Large intestine (tissue), 3 donors: ENCODE results near the gene ARMC2. TPM values are rescaled to one million over a fixed set of nuclear protein-coding genes. Genes with fewer than 3 reads are reported as not detected.

Source experiments
- DNase-seq, 2 donors: peaks; one replicate each; pipeline versions ENCODE4 v3.0.0 to v3.0.0-alpha.2; 2013
- H3K27ac ChIP-seq: one replicate; pipeline ENCODE4 v1.5.1; 2013; ENCODE audit warnings: low read length
- H3K27me3 ChIP-seq: 2 replicates; pipeline ENCODE4 v1.6.1; 2013; ENCODE audit warnings: low read length; ENCODE audit not compliant: control insufficient read depth, insufficient read depth
- H3K36me3 ChIP-seq: 2 replicates; pipeline ENCODE4 v1.6.1; 2013; ENCODE audit warnings: low read length; ENCODE audit not compliant: control insufficient read depth, insufficient read depth
- H3K4me1 ChIP-seq: one replicate; pipeline ENCODE4 v1.6.1; 2013; ENCODE audit warnings: low read length; ENCODE audit not compliant: control insufficient read depth, insufficient read depth
- H3K4me3 ChIP-seq: one replicate; pipeline ENCODE4 v1.5.1; 2013; ENCODE audit warnings: low read length
- H3K9me3 ChIP-seq: one replicate; pipeline ENCODE4 v1.6.1; 2013; ENCODE audit warnings: mild to moderate bottlenecking, low read depth, low read length, moderate library complexity; ENCODE audit not compliant: control insufficient read depth
- WGBS: methylation state at CpG from one replicate; pipeline ENCODE4 v1.1.5; 2013; ENCODE audit warnings: low lambda C conversion rate; ENCODE audit not compliant: insufficient coverage; 5-methylcytosine and 5-hydroxymethylcytosine counted together
- polyA plus RNA-seq: library from polyadenylated mRNA; unstranded; fragments of 120-200 nt; gene quantifications from one replicate; pipeline ENCODE4 v1.2.1, GENCODE V29; 2013

Gene ARMC2
- polyA plus RNA-seq, 1 donor, result 4.7 TPM

GRCh38 chr6:108987156-108987555 lies 138.9 kb downstream of the ARMC2 start:
- Histone ChIP-seq H3K27me3 (no peaks in the 10 kb centered on the region), H3K4me3 (no peak overlapping the region), H3K36me3 (peaks cover 40% of the 10 kb centered on the region), H3K9me3 (no peaks in the 10 kb centered on the region), H3K27ac (no peak overlapping the region), H3K4me1 (peaks cover 20% of the 10 kb centered on the region)
- DNase-seq, result no peak

- no peaks in the 10 kb centered on the region for H3K9me3 ChIP-seq
- H3K4me3 ChIP-seq, result no peak overlapping the region
- H3K27ac ChIP-seq, result no peak overlapping the region
- DNase-seq, result no peak
- no CpG with 5 or more reads among the region's 3 CpGs for WGBS
- no peaks in the 10 kb centered on the region for H3K27me3 ChIP-seq
- peaks cover 47% of the 10 kb centered on the region for H3K36me3 ChIP-seq
- H3K4me1 ChIP-seq, result peaks cover 20% of the 10 kb centered on the region
Measured at GRCh38 chr6:108988296-108988695, 140.1 kb downstream of the ARMC2 start.

GRCh38 chr6:108988765-108989164 lies 140.5 kb downstream of the ARMC2 start:
- Histone ChIP-seq H3K4me1 (peaks cover 20% of the 10 kb centered on the region), H3K36me3 (peaks cover 49% of the 10 kb centered on the region), H3K27ac (no peak overlapping the region), H3K27me3 (no peaks in the 10 kb centered on the region), H3K9me3 (no peaks in the 10 kb centered on the region), H3K4me3 (no peak overlapping the region)
- DNase-seq, result no peak
- no CpG with 5 or more reads among the region's 5 CpGs for WGBS

GRCh38 chr6:108989700-108990099 lies 141.5 kb downstream of the ARMC2 start:
- no peaks in the 10 kb centered on the region for H3K27me3 ChIP-seq
- H3K27ac ChIP-seq, result peak overlapping the region; percentile 9
- H3K9me3 ChIP-seq, result no peaks in the 10 kb centered on the region
- H3K36me3 ChIP-seq, result peaks cover 51% of the 10 kb centered on the region
- peaks cover 20% of the 10 kb centered on the region for H3K4me1 ChIP-seq
- no peak overlapping the region for H3K4me3 ChIP-seq
- peak; percentile 64 to 85 for DNase-seq
- WGBS, result no CpG with 5 or more reads among the region's 3 CpGs

- Histone ChIP-seq H3K36me3 (peaks cover 51% of the 10 kb centered on the region), H3K4me3 (no peak overlapping the region), H3K4me1 (peaks cover 20% of the 10 kb centered on the region), H3K27me3 (no peaks in the 10 kb centered on the region), H3K9me3 (no peaks in the 10 kb centered on the region), H3K27ac (no peak overlapping the region)
- DNase-seq, result no peak
- no CpG with 5 or more reads among the region's 3 CpGs for WGBS
Measured at GRCh38 chr6:108993876-108994275, 145.7 kb downstream of the ARMC2 start.

- peaks cover 49% of the 10 kb centered on the region for H3K36me3 ChIP-seq
Measured at GRCh38 chr6:108995296-108995695, 147.1 kb downstream of the ARMC2 start.

GRCh38 chr6:108996208-108996607 lies 148.0 kb downstream of the ARMC2 start:
- WGBS, result 100% methylated on average over 1 of the region's 1 CpG
- H3K27ac ChIP-seq, result no peak overlapping the region
- no peaks in the 10 kb centered on the region for H3K9me3 ChIP-seq
- peaks cover 43% of the 10 kb centered on the region for H3K36me3 ChIP-seq
- DNase-seq, result no peak
- no peaks in the 10 kb centered on the region for H3K27me3 ChIP-seq
- H3K4me1 ChIP-seq, result peaks cover 4% of the 10 kb centered on the region
- no peak overlapping the region for H3K4me3 ChIP-seq

More at GRCh38 chr6:108995296-108995695, 147.1 kb downstream of the ARMC2 start:
- Histone ChIP-seq H3K27me3 (no peaks in the 10 kb centered on the region), H3K27ac (no peak overlapping the region), H3K4me3 (no peak overlapping the region), H3K4me1 (peaks cover 13% of the 10 kb centered on the region), H3K9me3 (no peaks in the 10 kb centered on the region)
- no peak for DNase-seq

GRCh38 chr6:108998485-108998884 lies 150.3 kb downstream of the ARMC2 start:
- no peak for DNase-seq
- H3K4me1 ChIP-seq, result peaks cover 7% of the 10 kb centered on the region
- WGBS, result 100% methylated on average over 1 of the region's 3 CpGs
- H3K27me3 ChIP-seq, result no peaks in the 10 kb centered on the region
- H3K4me3 ChIP-seq, result no peak overlapping the region
- H3K36me3 ChIP-seq, result peaks cover 27% of the 10 kb centered on the region
- no peak overlapping the region for H3K27ac ChIP-seq
- H3K9me3 ChIP-seq, result no peaks in the 10 kb centered on the region

- WGBS, result 100% methylated on average over 2 of the region's 5 CpGs
- H3K4me1 ChIP-seq, result peaks cover 9% of the 10 kb centered on the region
- H3K27ac ChIP-seq, result no peak overlapping the region
- H3K9me3 ChIP-seq, result no peaks in the 10 kb centered on the region
- H3K36me3 ChIP-seq, result peaks cover 21% of the 10 kb centered on the region
- no peak for DNase-seq
- no peak overlapping the region for H3K4me3 ChIP-seq
- H3K27me3 ChIP-seq, result no peaks in the 10 kb centered on the region
Measured at GRCh38 chr6:108999428-108999827, 151.2 kb downstream of the ARMC2 start.

- no peak for DNase-seq
- 100% methylated on average over 1 of the region's 2 CpGs for WGBS
- Histone ChIP-seq H3K36me3 (peaks cover 21% of the 10 kb centered on the region), H3K27me3 (no peaks in the 10 kb centered on the region), H3K4me3 (no peak overlapping the region), H3K27ac (no peak overlapping the region), H3K4me1 (peaks cover 9% of the 10 kb centered on the region), H3K9me3 (no peaks in the 10 kb centered on the region)
Measured at GRCh38 chr6:109000289-109000688, 152.1 kb downstream of the ARMC2 start.

GRCh38 chr6:109001291-109001894 lies 153.2 kb downstream of the ARMC2 start:
- Histone ChIP-seq H3K9me3 (no peaks in the 10 kb centered on the region), H3K36me3 (peaks cover 21% of the 10 kb centered on the region), H3K4me1 (peaks cover 9% of the 10 kb centered on the region), H3K27ac (no peak overlapping the region), H3K4me3 (no peak overlapping the region), H3K27me3 (no peaks in the 10 kb centered on the region)
- WGBS, result 48% methylated on average over 5 of the region's 7 CpGs
- peak in 1 of 2 donors; percentile 18 for DNase-seq
